Activated CD8-positive, alpha-beta T cell treated with anti-CD3 and anti-CD28 coated beads for 36 hours (primary cell): ENCODE data around the gene DVL2. TPM values are rescaled to one million over a fixed set of nuclear protein-coding genes. Genes with fewer than 3 reads are reported as not detected.

Source experiments
- ATAC-seq: fragments of 200-7000 bp; cut with Tn5 transposase; one replicate; pipeline ENCODE4 v1.10.0; 2021; ENCODE audit warnings: mild to moderate bottlenecking, moderate library complexity
- CTCF ChIA-PET: fragments of 350-600 bp; sonication (Branson Sonifier 250); formaldehyde crosslinking; loops from one replicate; lab custom pipeline; 2021; ENCODE audit warnings: antibody characterized with exemption; lab: Charles Lee
- POLR2A ChIA-PET: fragments of 350-600 bp; sonication (Branson Sonifier 250); formaldehyde crosslinking; loops from one replicate; lab custom pipeline; 2021; ENCODE audit warnings: antibody characterized with exemption; lab: Charles Lee
- DNase-seq: peaks from one replicate; pipeline ENCODE4 v3.0.0-alpha.2; 2020
- H3K27ac Mint-ChIP-seq: one replicate; pipeline ENCODE4 v1.8.0; 2021; ENCODE audit warnings: mild to moderate bottlenecking, mixed read lengths
- H3K27me3 Mint-ChIP-seq: one replicate; pipeline ENCODE4 v1.8.0; 2021; ENCODE audit warnings: mixed read lengths
- H3K36me3 Mint-ChIP-seq: one replicate; pipeline ENCODE4 v1.8.0; 2021; ENCODE audit warnings: low read depth, mixed read lengths
- H3K4me1 Mint-ChIP-seq: one replicate; pipeline ENCODE4 v1.8.0; 2021; ENCODE audit warnings: low read depth, mixed read lengths
- H3K4me3 Mint-ChIP-seq: one replicate; pipeline ENCODE4 v1.8.0; 2021; ENCODE audit warnings: mild to moderate bottlenecking, moderate library complexity, mixed read lengths
- H3K9me3 Mint-ChIP-seq: one replicate; pipeline ENCODE4 v1.8.0; 2021; ENCODE audit warnings: mixed read lengths
- intact Hi-C: fragments of 100-400 bp; cut with micrococcal nuclease; formaldehyde crosslinking; loops from one replicate; pipeline ENCODE4 v1.10.0; 2022
- total RNA-seq, 2 experiments: library from RNA; stranded (reverse); gene quantifications; one replicate each; pipeline ENCODE4 v1.2.3, GENCODE V29; 2021
- TF ChIP-seq, protein P1 (sequence below): fragments of 200-600 bp; IDR thresholded peaks from one replicate; pipeline ENCODE4 v1.8.0; 2022; ENCODE audit warnings: antibody characterized with exemption, mild to moderate bottlenecking

Gene DVL2
- total RNA-seq, 2 experiments from 2014 or later, result 50.0 to 53.6 TPM

DNA sequence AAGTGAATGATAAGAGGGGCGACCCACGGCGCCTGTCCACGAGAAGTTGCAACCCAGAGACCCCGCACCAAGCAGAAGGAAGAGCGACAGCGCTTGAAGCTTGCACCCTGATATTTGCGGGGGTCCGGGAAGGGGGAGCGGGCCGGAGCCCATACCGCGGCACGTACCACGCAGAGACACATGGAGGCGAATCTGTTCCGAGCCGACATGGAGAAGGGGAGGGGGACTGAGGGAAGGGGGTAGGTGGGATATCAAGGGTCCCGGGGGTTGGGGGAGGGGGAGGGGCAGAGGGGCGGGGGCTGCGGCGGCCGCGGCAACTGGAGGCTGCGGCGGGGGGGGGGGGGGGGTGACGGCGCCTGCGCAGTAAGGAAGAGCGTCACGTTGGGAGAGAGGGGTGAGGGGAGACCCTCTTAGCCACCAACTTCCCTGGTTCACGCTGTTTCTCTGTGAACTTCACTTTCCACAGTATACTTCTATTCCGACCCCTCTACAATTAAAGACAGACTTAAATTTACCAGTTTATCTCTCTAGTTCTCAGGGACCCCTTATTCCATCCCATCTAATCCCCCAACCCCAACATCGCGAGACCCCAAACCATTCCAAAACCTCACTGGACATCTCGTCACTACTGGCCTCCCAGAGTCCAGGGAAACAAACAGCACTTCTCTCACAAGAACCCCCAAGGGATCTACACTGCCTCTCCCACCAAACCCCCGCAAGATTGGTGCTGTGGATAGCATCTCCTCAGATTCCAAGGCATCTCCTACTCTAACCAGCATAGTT is 22.6 kb downstream of the DVL2 start:
- ChIA-PET POLR2A (no interaction called here), CTCF (no interaction called here)
- Mint-ChIP-seq H3K36me3 (no peaks in the 10 kb centered on the region), H3K27ac (no peak overlapping the region), H3K4me3 (no peak overlapping the region), H3K27me3 (peaks cover 8% of the 10 kb centered on the region), H3K4me1 (peaks cover 38% of the 10 kb centered on the region), H3K9me3 (no peaks in the 10 kb centered on the region)
- DNase-seq (no peak), ATAC-seq (no peak)
- TF ChIP-seq, protein P1, sequence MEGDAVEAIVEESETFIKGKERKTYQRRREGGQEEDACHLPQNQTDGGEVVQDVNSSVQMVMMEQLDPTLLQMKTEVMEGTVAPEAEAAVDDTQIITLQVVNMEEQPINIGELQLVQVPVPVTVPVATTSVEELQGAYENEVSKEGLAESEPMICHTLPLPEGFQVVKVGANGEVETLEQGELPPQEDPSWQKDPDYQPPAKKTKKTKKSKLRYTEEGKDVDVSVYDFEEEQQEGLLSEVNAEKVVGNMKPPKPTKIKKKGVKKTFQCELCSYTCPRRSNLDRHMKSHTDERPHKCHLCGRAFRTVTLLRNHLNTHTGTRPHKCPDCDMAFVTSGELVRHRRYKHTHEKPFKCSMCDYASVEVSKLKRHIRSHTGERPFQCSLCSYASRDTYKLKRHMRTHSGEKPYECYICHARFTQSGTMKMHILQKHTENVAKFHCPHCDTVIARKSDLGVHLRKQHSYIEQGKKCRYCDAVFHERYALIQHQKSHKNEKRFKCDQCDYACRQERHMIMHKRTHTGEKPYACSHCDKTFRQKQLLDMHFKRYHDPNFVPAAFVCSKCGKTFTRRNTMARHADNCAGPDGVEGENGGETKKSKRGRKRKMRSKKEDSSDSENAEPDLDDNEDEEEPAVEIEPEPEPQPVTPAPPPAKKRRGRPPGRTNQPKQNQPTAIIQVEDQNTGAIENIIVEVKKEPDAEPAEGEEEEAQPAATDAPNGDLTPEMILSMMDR, result no peak
- intact Hi-C loops, result no loop called here

DNA sequence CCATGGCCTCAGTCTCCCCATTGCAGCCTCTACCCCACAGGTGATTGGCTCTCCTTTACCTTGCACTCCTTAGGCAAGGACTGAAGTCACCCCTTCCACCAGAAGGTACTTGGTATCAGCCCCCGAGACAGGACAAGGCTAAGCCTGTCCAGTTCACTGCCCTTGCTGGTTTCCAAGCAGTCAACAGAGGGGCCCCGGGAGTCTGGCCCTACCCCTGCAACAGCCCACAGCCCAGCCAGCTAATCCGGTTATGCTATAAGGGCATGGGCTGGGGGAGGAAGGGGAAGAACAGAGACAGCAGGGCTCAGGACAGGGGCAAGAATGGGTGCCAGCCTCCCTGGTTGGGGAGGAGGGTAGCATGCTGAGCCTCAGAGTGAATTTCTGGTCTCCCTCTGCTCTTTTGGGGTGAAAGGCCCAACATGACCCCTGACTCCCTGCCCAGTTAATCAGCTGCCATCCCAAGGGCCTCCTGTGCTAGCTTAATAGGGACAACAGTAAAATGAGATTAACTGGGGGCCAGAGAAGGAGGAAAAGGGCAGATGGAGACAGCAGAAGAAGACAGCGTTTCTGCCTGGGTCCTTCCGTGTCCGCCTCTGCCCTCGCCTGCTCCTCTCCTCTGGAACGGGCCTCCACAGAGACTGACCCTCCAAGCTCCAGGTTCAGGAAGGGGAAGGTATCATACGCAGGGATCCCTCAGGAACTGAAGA is 25.4 kb downstream of the DVL2 start:
- DNase-seq (no peak), ATAC-seq (no peak)
- TF ChIP-seq, protein P1, result no peak
- no peaks in the 10 kb centered on the region for H3K9me3 Mint-ChIP-seq
- H3K4me1 Mint-ChIP-seq, result peaks cover 38% of the 10 kb centered on the region
- ChIA-PET CTCF (interaction anchor here (1.5 kb wide), 1 partner anchor 75 kb away, joined by 3 read pairs; no protein-coding TSS in a partner anchor), POLR2A (no interaction called here)
- H3K36me3 Mint-ChIP-seq, result no peaks in the 10 kb centered on the region
- no peak overlapping the region for H3K4me3 Mint-ChIP-seq
- H3K27me3 Mint-ChIP-seq, result peaks cover 8% of the 10 kb centered on the region
- H3K27ac Mint-ChIP-seq, result no peak overlapping the region
- intact Hi-C loops, result no loop called here

DNA sequence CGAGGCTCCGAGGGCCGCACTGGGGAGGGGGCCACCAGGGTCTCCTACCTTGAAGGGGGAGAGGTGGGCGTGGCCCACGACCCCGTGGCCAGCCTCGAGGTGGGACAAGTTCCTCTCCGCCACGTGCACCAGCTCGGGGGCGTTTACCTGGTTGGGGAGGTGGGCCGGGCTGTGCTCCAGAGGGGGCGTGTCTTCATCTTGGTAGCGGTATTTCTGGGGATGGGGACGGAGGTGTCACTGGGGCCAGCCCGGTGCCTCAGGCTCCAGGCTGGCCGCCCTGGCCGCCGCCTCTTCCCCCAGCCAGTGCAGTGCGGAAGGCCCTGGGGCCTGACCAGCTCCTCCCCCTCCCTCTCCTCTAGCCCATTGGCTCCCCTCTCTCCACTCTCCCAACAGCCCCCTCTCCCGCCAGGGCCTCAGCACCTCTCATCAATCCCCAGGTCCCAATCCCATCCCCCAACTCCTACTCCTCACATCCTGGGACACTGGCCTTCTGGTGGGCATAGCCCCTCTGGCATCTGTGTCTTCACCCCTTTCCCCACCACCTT is 26.2 kb downstream of the DVL2 start:
- Mint-ChIP-seq H3K4me3 (no peak overlapping the region), H3K4me1 (peaks cover 33% of the 10 kb centered on the region), H3K27ac (no peak overlapping the region), H3K9me3 (no peaks in the 10 kb centered on the region), H3K36me3 (no peaks in the 10 kb centered on the region), H3K27me3 (peaks cover 8% of the 10 kb centered on the region)
- DNase-seq, result no peak
- POLR2A ChIA-PET, result interaction anchor here (1.1 kb wide), 1 partner anchor 51 kb away, joined by 3 read pairs; no protein-coding TSS in a partner anchor
- intact Hi-C loops, result no loop called here
- ATAC-seq, result no peak
- CTCF ChIA-PET, result interaction anchor here (1.5 kb wide), 1 partner anchor 74 kb away, joined by 3 read pairs; no protein-coding TSS in a partner anchor
- TF ChIP-seq, protein P1, result no peak

DNA sequence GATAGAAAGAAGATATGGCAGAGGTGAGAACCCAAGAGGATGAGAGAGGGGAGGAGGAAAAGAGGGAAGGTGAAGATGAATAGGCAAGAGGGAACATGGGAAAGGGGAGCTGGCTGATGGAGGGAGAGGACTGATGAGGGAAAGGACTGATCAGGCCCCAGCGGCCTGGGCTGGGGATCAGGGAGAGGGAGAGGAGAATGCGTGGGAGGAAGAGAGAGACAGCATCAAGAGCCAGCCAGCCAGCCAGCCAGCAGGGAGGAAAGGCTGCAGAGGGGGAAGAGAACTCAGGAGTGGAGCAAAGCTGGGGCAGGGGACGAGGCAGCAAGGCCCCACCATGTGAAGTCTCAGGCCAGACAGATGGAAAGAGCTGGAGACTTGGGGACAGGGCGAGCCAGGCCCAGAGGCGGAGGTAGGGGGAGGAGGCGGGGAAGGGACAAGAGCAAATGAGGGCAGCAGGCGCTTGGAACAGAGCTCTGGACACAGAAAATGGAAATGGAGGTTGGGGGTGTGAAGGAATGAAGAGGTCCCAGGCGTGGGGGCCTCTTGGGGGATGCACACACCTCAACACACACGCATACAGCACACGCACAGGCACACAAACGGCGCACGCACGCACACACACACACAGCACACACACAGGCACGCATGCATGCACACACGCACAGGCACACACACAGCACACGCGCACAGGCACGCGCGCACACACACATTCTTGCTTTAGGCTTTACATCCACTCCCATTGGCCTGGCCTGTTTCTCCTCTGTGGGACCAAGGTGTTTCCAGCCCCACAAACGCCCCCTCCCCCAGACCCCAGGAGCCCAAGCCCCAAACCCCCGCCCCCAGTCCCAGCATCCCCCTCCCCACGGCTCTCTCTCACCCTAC is 27.0 kb downstream of the DVL2 start:
- no peaks in the 10 kb centered on the region for H3K36me3 Mint-ChIP-seq
- ChIA-PET CTCF (no interaction called here), POLR2A (interaction anchor here (1.1 kb wide), 1 partner anchor 51 kb away, joined by 3 read pairs; no protein-coding TSS in a partner anchor)
- intact Hi-C loops, result no loop called here
- DNase-seq (no peak), ATAC-seq (no peak)
- H3K9me3 Mint-ChIP-seq, result no peaks in the 10 kb centered on the region
- no peak overlapping the region for H3K4me3 Mint-ChIP-seq
- TF ChIP-seq, protein P1, result no peak
- peaks cover 8% of the 10 kb centered on the region for H3K27me3 Mint-ChIP-seq
- H3K4me1 Mint-ChIP-seq, result peaks cover 33% of the 10 kb centered on the region
- no peak overlapping the region for H3K27ac Mint-ChIP-seq
